GM12878 (cell line): Measurements from ENCODE around the gene STPG1. TPM values are rescaled to one million over a fixed set of nuclear protein-coding genes. Genes with fewer than 3 reads are reported as not detected.

Experiments used
- BHLHE40 ChIP-seq, 2 experiments: fragments of 450-650 bp in 1 of 2; IDR thresholded peaks; 2 replicates each; pipeline ENCODE4 v1.6.1; 2011 to 2017; ENCODE audit warnings: low read depth in 2 of 2, borderline replicate concordance in 1 of 2, improper control_type of control experiment in 1 of 2, low read length in 1 of 2, mild to moderate bottlenecking in 1 of 2
- CHD1 ChIP-seq: IDR thresholded peaks from 2 replicates; pipeline ENCODE4 v1.6.1; 2012; ENCODE audit warnings: low read depth, low read length, improper control_type of control experiment
- CREB1 ChIP-seq: IDR thresholded peaks from 2 replicates; pipeline ENCODE4 v1.6.1; 2012; ENCODE audit warnings: low read depth, mild to moderate bottlenecking, inconsistent platforms
- KLF5 ChIP-seq: fragments of 450-650 bp; IDR thresholded peaks from 2 replicates; pipeline ENCODE4 v1.6.1; 2014; ENCODE audit warnings: mild to moderate bottlenecking; ENCODE audit not compliant: partially characterized antibody
- MXI1 ChIP-seq: fragments of 150-350 bp; IDR thresholded peaks from 2 replicates; pipeline ENCODE4 v1.6.1; 2011; ENCODE audit warnings: low read depth, mild to moderate bottlenecking, inconsistent platforms, low read length, improper control_type of control experiment
- POLR2A ChIP-seq: IDR thresholded peaks from 2 replicates; pipeline ENCODE4 v1.6.1; 2011; ENCODE audit warnings: low read depth, mild to moderate bottlenecking, low read length
- TBL1XR1 ChIP-seq: IDR thresholded peaks from 2 replicates; pipeline ENCODE4 v1.6.1; 2012; ENCODE audit warnings: low read depth, low read length, improper control_type of control experiment
- polyA plus RNA-seq, 11 experiments: library from polyadenylated mRNA; depleted of rRNA in 4 of 11; unstranded in 6 of 11; stranded (reverse) in 5 of 11; fragments of >200 nt; fragmentation: Nextera tagmentation in 4 of 11; fragmentation: Illumina TruSeq in 1 of 11; extraction: Ambion mirVana in 4 of 11; extraction: Trizol in 1 of 11; gene quantifications; 1 replicate in 1 of 11; 2 replicates in 10 of 11; pipeline versions ENCODE4 v1.2.1 to v1.2.3, GENCODE V29; 2011 to 2016; ENCODE audit warnings: inconsistent platforms in 2 of 11, missing spikeins in 2 of 11, low read depth in 1 of 11
- total RNA-seq, 4 experiments: library from RNA; depleted of rRNA in 3 of 4; stranded (reverse); fragments of >200 nt in 3 of 4; fragmentation: Illumina TruSeq in 1 of 4; extraction: Trizol in 1 of 4; gene quantifications; 2 replicates each; pipeline versions ENCODE4 v1.2.1 to v1.2.3, GENCODE V29; 2013 to 2021
- TF ChIP-seq, protein P1 (sequence below): fragments of 150-350 bp; IDR thresholded peaks from 2 replicates; pipeline ENCODE4 v1.6.1; 2014; ENCODE audit warnings: mild to moderate bottlenecking, low read depth, low read length
- TF ChIP-seq, protein P2 (sequence below): fragments of 450-650 bp; formaldehyde crosslinking; IDR thresholded peaks from 2 replicates; pipeline ENCODE4 v1.4.0; 2022; ENCODE audit warnings: mild to moderate bottlenecking, moderate library complexity
- TF ChIP-seq, protein P3 (sequence below): IDR thresholded peaks from 2 replicates; pipeline ENCODE4 v1.6.1; 2011; ENCODE audit warnings: mild to moderate bottlenecking, low read depth, low read length, moderate library complexity; ENCODE audit not compliant: insufficient replicate concordance
- TF ChIP-seq, protein P4 (sequence below): fragments of 450-650 bp; IDR thresholded peaks from 2 replicates; pipeline ENCODE4 v1.6.1; 2017; ENCODE audit warnings: mild to moderate bottlenecking, moderate library complexity
- TF ChIP-seq, protein P5 (sequence below): fragments of 450-650 bp; conservative IDR thresholded peaks from 2 replicates; pipeline ENCODE4 v1.6.1; 2017; ENCODE audit warnings: mild to moderate bottlenecking, moderate library complexity
- TF ChIP-seq, protein P6 (sequence below): fragments of 450-650 bp; IDR thresholded peaks from 2 replicates; pipeline ENCODE4 v1.6.1; 2018; ENCODE audit warnings: borderline replicate concordance, mild to moderate bottlenecking; ENCODE audit not compliant: partially characterized antibody

The STPG1 gene
- total and polyA plus RNA-seq, 10 of the 15 experiments (the other 5 are each of a cell fraction or from before 2014, with no cell fraction given): 0.22 to 2.6 (median 0.73) TPM

DNA sequence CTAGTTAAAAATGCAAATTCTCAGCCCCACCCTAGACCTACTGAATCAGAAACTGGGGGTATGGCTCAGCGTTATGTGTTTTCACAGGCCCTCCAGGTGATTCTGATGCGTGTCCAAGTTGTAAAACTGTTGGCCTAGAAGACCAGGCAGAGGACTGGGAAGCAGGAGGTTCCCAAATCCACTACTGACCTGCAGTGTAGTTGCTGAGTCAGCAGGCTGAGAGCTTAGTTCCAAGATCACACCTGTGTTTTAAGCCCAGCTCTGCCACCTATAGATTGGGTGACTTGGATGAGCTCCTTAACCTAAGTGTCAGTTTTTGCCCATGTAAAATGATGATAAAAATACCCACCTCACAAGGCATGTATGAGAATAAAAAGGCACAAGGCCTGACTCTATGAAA lies 90.3 kb downstream of the STPG1 start (continued):
- TF ChIP-seq, protein P1, sequence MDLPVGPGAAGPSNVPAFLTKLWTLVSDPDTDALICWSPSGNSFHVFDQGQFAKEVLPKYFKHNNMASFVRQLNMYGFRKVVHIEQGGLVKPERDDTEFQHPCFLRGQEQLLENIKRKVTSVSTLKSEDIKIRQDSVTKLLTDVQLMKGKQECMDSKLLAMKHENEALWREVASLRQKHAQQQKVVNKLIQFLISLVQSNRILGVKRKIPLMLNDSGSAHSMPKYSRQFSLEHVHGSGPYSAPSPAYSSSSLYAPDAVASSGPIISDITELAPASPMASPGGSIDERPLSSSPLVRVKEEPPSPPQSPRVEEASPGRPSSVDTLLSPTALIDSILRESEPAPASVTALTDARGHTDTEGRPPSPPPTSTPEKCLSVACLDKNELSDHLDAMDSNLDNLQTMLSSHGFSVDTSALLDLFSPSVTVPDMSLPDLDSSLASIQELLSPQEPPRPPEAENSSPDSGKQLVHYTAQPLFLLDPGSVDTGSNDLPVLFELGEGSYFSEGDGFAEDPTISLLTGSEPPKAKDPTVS: no peak
- TF ChIP-seq POLR2A: no peak
- TF ChIP-seq, protein P2, sequence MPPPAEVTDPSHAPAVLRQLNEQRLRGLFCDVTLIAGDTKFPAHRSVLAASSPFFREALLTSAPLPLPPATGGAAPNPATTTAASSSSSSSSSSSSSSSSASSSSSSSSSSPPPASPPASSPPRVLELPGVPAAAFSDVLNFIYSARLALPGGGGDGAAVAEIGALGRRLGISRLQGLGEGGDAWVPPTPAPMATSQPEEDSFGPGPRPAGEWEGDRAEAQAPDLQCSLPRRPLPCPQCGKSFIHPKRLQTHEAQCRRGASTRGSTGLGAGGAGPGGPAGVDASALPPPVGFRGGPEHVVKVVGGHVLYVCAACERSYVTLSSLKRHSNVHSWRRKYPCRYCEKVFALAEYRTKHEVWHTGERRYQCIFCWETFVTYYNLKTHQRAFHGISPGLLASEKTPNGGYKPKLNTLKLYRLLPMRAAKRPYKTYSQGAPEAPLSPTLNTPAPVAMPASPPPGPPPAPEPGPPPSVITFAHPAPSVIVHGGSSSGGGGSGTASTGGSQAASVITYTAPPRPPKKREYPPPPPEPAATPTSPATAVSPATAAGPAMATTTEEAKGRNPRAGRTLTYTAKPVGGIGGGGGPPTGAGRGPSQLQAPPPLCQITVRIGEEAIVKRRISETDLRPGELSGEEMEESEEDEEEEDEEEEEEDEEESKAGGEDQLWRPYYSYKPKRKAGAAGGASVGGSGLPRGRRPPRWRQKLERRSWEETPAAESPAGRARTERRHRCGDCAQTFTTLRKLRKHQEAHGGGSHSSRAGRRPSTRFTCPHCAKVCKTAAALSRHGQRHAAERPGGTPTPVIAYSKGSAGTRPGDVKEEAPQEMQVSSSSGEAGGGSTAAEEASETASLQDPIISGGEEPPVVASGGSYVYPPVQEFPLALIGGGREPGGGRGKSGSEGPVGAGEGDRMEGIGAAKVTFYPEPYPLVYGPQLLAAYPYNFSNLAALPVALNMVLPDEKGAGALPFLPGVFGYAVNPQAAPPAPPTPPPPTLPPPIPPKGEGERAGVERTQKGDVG (CRISPR knock-in tag): no peak
- TF ChIP-seq KLF5: no peak
- TF ChIP-seq, protein P3, sequence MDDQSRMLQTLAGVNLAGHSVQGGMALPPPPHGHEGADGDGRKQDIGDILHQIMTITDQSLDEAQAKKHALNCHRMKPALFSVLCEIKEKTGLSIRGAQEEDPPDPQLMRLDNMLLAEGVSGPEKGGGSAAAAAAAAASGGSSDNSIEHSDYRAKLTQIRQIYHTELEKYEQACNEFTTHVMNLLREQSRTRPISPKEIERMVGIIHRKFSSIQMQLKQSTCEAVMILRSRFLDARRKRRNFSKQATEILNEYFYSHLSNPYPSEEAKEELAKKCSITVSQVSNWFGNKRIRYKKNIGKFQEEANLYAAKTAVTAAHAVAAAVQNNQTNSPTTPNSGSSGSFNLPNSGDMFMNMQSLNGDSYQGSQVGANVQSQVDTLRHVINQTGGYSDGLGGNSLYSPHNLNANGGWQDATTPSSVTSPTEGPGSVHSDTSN: no peak
- no peak for TF ChIP-seq BHLHE40 (IDR thresholded peaks at IDR 0.05; ENCODE audit: borderline replicate concordance in 1 of 2, low read depth in 2 of 2, low read length in 1 of 2)
- TF ChIP-seq, protein P4, sequence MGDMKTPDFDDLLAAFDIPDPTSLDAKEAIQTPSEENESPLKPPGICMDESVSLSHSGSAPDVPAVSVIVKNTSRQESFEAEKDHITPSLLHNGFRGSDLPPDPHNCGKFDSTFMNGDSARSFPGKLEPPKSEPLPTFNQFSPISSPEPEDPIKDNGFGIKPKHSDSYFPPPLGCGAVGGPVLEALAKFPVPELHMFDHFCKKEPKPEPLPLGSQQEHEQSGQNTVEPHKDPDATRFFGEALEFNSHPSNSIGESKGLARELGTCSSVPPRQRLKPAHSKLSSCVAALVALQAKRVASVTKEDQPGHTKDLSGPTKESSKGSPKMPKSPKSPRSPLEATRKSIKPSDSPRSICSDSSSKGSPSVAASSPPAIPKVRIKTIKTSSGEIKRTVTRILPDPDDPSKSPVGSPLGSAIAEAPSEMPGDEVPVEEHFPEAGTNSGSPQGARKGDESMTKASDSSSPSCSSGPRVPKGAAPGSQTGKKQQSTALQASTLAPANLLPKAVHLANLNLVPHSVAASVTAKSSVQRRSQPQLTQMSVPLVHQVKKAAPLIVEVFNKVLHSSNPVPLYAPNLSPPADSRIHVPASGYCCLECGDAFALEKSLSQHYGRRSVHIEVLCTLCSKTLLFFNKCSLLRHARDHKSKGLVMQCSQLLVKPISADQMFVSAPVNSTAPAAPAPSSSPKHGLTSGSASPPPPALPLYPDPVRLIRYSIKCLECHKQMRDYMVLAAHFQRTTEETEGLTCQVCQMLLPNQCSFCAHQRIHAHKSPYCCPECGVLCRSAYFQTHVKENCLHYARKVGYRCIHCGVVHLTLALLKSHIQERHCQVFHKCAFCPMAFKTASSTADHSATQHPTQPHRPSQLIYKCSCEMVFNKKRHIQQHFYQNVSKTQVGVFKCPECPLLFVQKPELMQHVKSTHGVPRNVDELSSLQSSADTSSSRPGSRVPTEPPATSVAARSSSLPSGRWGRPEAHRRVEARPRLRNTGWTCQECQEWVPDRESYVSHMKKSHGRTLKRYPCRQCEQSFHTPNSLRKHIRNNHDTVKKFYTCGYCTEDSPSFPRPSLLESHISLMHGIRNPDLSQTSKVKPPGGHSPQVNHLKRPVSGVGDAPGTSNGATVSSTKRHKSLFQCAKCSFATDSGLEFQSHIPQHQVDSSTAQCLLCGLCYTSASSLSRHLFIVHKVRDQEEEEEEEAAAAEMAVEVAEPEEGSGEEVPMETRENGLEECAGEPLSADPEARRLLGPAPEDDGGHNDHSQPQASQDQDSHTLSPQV: no peak
- no peak for TF ChIP-seq CHD1
- no peak for TF ChIP-seq CREB1
- TF ChIP-seq MXI1: no peak
- TF ChIP-seq, protein P5, sequence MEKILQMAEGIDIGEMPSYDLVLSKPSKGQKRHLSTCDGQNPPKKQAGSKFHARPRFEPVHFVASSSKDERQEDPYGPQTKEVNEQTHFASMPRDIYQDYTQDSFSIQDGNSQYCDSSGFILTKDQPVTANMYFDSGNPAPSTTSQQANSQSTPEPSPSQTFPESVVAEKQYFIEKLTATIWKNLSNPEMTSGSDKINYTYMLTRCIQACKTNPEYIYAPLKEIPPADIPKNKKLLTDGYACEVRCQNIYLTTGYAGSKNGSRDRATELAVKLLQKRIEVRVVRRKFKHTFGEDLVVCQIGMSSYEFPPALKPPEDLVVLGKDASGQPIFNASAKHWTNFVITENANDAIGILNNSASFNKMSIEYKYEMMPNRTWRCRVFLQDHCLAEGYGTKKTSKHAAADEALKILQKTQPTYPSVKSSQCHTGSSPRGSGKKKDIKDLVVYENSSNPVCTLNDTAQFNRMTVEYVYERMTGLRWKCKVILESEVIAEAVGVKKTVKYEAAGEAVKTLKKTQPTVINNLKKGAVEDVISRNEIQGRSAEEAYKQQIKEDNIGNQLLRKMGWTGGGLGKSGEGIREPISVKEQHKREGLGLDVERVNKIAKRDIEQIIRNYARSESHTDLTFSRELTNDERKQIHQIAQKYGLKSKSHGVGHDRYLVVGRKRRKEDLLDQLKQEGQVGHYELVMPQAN: no peak
- no peak for TF ChIP-seq TBL1XR1
- TF ChIP-seq, protein P6, sequence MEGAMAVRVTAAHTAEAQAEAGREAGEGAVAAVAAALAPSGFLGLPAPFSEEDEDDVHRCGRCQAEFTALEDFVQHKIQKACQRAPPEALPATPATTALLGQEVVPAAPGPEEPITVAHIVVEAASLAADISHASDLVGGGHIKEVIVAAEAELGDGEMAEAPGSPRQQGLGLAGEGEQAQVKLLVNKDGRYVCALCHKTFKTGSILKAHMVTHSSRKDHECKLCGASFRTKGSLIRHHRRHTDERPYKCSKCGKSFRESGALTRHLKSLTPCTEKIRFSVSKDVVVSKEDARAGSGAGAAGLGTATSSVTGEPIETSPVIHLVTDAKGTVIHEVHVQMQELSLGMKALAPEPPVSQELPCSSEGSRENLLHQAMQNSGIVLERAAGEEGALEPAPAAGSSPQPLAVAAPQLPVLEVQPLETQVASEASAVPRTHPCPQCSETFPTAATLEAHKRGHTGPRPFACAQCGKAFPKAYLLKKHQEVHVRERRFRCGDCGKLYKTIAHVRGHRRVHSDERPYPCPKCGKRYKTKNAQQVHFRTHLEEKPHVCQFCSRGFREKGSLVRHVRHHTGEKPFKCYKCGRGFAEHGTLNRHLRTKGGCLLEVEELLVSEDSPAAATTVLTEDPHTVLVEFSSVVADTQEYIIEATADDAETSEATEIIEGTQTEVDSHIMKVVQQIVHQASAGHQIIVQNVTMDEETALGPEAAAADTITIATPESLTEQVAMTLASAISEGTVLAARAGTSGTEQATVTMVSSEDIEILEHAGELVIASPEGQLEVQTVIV: no peak
